PC-3 (cell line): ENCODE results near the gene EIF2B5. TPM values are rescaled to one million over a fixed set of nuclear protein-coding genes. Genes with fewer than 3 reads are reported as not detected.

Experiments used
- ATAC-seq: fragments of 200-7000 bp; cut with Tn5 transposase; 2 replicates; pipeline ENCODE4 v1.9.1; 2020; ENCODE audit warnings: mild to moderate bottlenecking, moderate library complexity
- BruUV-seq: library from RNA; stranded (reverse); fragments of 400-500 nt; replicated peaks from 2 replicates; lab custom pipeline; 2021; lab: Mats Ljungman, UMichigan
- CTCF ChIA-PET: fragments of 300-600 bp; sonication (Branson Sonifier 250); formaldehyde crosslinking; loops from one replicate; lab custom pipeline; 2022; ENCODE audit warnings: antibody characterized with exemption; lab: Charles Lee
- POLR2A ChIA-PET: fragments of 300-600 bp; sonication (Branson Sonifier 250); formaldehyde crosslinking; loops from one replicate; lab custom pipeline; 2022; ENCODE audit warnings: antibody characterized with exemption; ENCODE audit not compliant: unreplicated experiment; lab: Charles Lee
- DNase-seq: peaks from one replicate; pipeline ENCODE4 v3.0.0-alpha.2; 2015
- H2AFZ ChIP-seq: fragments of 300-600 bp; sonication (generic); 2 replicates; pipeline ENCODE4 v1.6.0; 2016; ENCODE audit warnings: antibody characterized with exemption, low read length
- H3F3A ChIP-seq: fragments of 300-600 bp; sonication (generic); one replicate; pipeline ENCODE4 v1.6.0; 2017; ENCODE audit warnings: antibody characterized with exemption, low read length, control low read depth, mild to moderate bottlenecking; ENCODE audit not compliant: unreplicated experiment
- H3K27ac ChIP-seq: fragments of 300-600 bp; sonication (generic); 2 replicates; pipeline ENCODE4 v1.5.1; 2016; ENCODE audit warnings: mild to moderate bottlenecking, low read length
- H3K27me3 ChIP-seq: fragments of 300-600 bp; sonication (generic); 2 replicates; pipeline ENCODE4 v1.6.1; 2016; ENCODE audit warnings: low read length, mixed read lengths
- H3K36me3 ChIP-seq: fragments of 300-600 bp; sonication (generic); 2 replicates; pipeline ENCODE4 v1.6.1; 2016; ENCODE audit warnings: low read depth, mixed run types, low read length, mixed read lengths
- H3K4me1 ChIP-seq: fragments of 300-600 bp; sonication (generic); 2 replicates; pipeline ENCODE4 v1.5.1; 2016; ENCODE audit warnings: low read length; ENCODE audit not compliant: insufficient read depth
- H3K4me2 ChIP-seq: fragments of 300-600 bp; sonication (generic); 2 replicates; pipeline ENCODE4 v1.6.0; 2016; ENCODE audit warnings: low read length
- H3K4me3 ChIP-seq: fragments of 300-600 bp; sonication (generic); 2 replicates; pipeline ENCODE4 v1.5.1; 2016; ENCODE audit warnings: mild to moderate bottlenecking, low read length, mixed read lengths
- H3K79me2 ChIP-seq: fragments of 300-600 bp; sonication (generic); 2 replicates; pipeline ENCODE4 v1.6.1; 2017; ENCODE audit warnings: low read length, mixed read lengths
- H3K9ac ChIP-seq: fragments of 300-600 bp; sonication (generic); 2 replicates; pipeline ENCODE4 v1.6.0; 2016; ENCODE audit warnings: mild to moderate bottlenecking, low read length
- H3K9me2 ChIP-seq: fragments of 300-600 bp; sonication (generic); replicated peaks from 2 replicates; pipeline ENCODE4 v1.6.1; 2016; ENCODE audit warnings: mixed run types, low read length, mixed read lengths
- H3K9me3 ChIP-seq: fragments of 300-600 bp; sonication (generic); 2 replicates; pipeline ENCODE4 v1.6.1; 2016; ENCODE audit warnings: low read length, mixed read lengths
- H4K20me1 ChIP-seq: fragments of 300-600 bp; sonication (generic); 2 replicates; pipeline ENCODE4 v1.6.1; 2016; ENCODE audit warnings: low read length, mixed read lengths
- CTCF ChIP-seq: fragments of 300-600 bp; sonication (generic); conservative IDR thresholded peaks from 2 replicates; pipeline ENCODE4 v1.5.1; 2017; ENCODE audit warnings: antibody characterized with exemption, low read depth, mild to moderate bottlenecking, low read length
- EZH2 ChIP-seq: fragments of 300-600 bp; sonication (generic); IDR thresholded peaks from one replicate; pipeline ENCODE4 v1.6.1; 2017; ENCODE audit warnings: antibody characterized with exemption, mild to moderate bottlenecking, low read length; ENCODE audit not compliant: unreplicated experiment
- EZH2phosphoT487 ChIP-seq: fragments of 300-600 bp; sonication (generic); IDR thresholded peaks from 2 replicates; pipeline ENCODE4 v1.6.1; 2018; ENCODE audit warnings: mild to moderate bottlenecking, antibody characterized with exemption, low read length, borderline replicate concordance
- intact Hi-C: fragments of 100-400 bp; cut with micrococcal nuclease; formaldehyde crosslinking; loops from 2 replicates; pipeline ENCODE4 v1.9.0; 2023
- total RNA-seq: library from RNA; depleted of rRNA; stranded (reverse); fragments of >200 nt; gene quantifications from 2 replicates; pipeline ENCODE4 v1.2.3, GENCODE V29; 2014

The EIF2B5 gene
- total RNA-seq, 1 experiment from 2014 or later = 51.3 TPM

- Histone ChIP-seq H3K79me2 (peaks cover 45% of the 10 kb centered on the region), H4K20me1 (no peaks in the 10 kb centered on the region; the same call in 1 of the 2 replicates), H3K9ac (peak overlapping the region; percentile 95), H3K9me2 (no peaks in the 10 kb centered on the region), H3K4me3 (peak overlapping the region; percentile 79), H3K27me3 (no peaks in the 10 kb centered on the region), H3K36me3 (peaks cover 14% of the 10 kb centered on the region; the same call in 1 of the 2 replicates), H3K27ac (peak overlapping the region; percentile 93), H3F3A (no peaks in the 10 kb centered on the region), H3K4me1 (peaks cover 27% of the 10 kb centered on the region), H3K9me3 (no peaks in the 10 kb centered on the region), H2AFZ (peak overlapping the region; percentile 92), H3K4me2 (peak overlapping the region; percentile 89)
- DNase-seq = no peak
- no TSS peak for BruUV-seq
- TF ChIP-seq CTCF = no peak
- no peak for TF ChIP-seq EZH2phosphoT487
- no peak for TF ChIP-seq EZH2
- ChIA-PET POLR2A (no interaction called here), CTCF (no interaction called here)
- intact Hi-C loops = loop anchor here (2.0 kb wide), 1 partner anchor 119 kb away; the partner anchor contains the start of gene ABCC5
- ATAC-seq = no peak
Observed at GRCh38 chr3:184135911-184136260, 728 bp downstream of the EIF2B5 start.

- Histone ChIP-seq H3K27ac (no peak overlapping the region), H3K9ac (no peak overlapping the region), H3K27me3 (no peaks in the 10 kb centered on the region), H3K4me1 (peaks cover 14% of the 10 kb centered on the region), H3F3A (no peaks in the 10 kb centered on the region), H3K36me3 (peaks cover 40% of the 10 kb centered on the region), H3K9me2 (no peaks in the 10 kb centered on the region), H3K4me2 (no peak overlapping the region), H3K9me3 (no peaks in the 10 kb centered on the region), H3K4me3 (no peak overlapping the region), H2AFZ (no peak overlapping the region), H4K20me1 (no peaks in the 10 kb centered on the region; the same call in 1 of the 2 replicates), H3K79me2 (peaks cover 33% of the 10 kb centered on the region)
- intact Hi-C loops = no loop called here
- DNase-seq = no peak
- CTCF ChIA-PET = no interaction called here
- POLR2A ChIA-PET = no interaction called here
- no peak for TF ChIP-seq EZH2phosphoT487
- TF ChIP-seq CTCF = no peak
- TF ChIP-seq EZH2 = no peak
- BruUV-seq = no TSS peak
- ATAC-seq = no peak
Observed at GRCh38 chr3:184140436-184140835, 5.3 kb downstream of the EIF2B5 start.

- Histone ChIP-seq H3K36me3 (peaks cover 40% of the 10 kb centered on the region), H2AFZ (no peak overlapping the region), H3K4me2 (no peak overlapping the region), H3K27me3 (no peaks in the 10 kb centered on the region), H3K79me2 (peaks cover 16% of the 10 kb centered on the region), H3K4me1 (peaks cover 3% of the 10 kb centered on the region; the same call in 1 of the 2 replicates), H3K9me2 (no peaks in the 10 kb centered on the region), H4K20me1 (no peaks in the 10 kb centered on the region), H3K27ac (no peak overlapping the region), H3K4me3 (no peak overlapping the region), H3K9ac (no peak overlapping the region), H3F3A (no peaks in the 10 kb centered on the region), H3K9me3 (no peaks in the 10 kb centered on the region)
- ChIA-PET CTCF (no interaction called here), POLR2A (no interaction called here)
- DNase-seq (no peak), ATAC-seq (no peak)
- no TSS peak for BruUV-seq
- intact Hi-C loops = no loop called here
- TF ChIP-seq EZH2 (no peak), EZH2phosphoT487 (no peak), CTCF (no peak)
Observed at GRCh38 chr3:184142199-184142598, 7.0 kb downstream of the EIF2B5 start.
